Epidermal melanocyte (primary cell): ENCODE results near the gene HIPK2.

Source experiments
- DNase-seq: peaks from one replicate; pipeline ENCODE4 v3.0.0; 2011; ENCODE audit warnings: low spot score; ENCODE audit not compliant: insufficient read length

Gene HIPK2

GRCh38 chr7:139698278-139698677 lies 79.5 kb downstream of the HIPK2 start:
- no peak for DNase-seq

- DNase-seq = no peak
Measured at GRCh38 chr7:139697056-139697455, 80.7 kb downstream of the HIPK2 start.

GRCh38 chr7:139696552-139696951 lies 81.2 kb downstream of the HIPK2 start:
- no peak for DNase-seq

GRCh38 chr7:139695588-139695987 lies 82.2 kb downstream of the HIPK2 start:
- no peak for DNase-seq

- no peak for DNase-seq
Measured at GRCh38 chr7:139695051-139695450, 82.7 kb downstream of the HIPK2 start.

GRCh38 chr7:139694389-139694676 lies 83.5 kb downstream of the HIPK2 start:
- DNase-seq = no peak

- no peak for DNase-seq
Measured at GRCh38 chr7:139693651-139694388, 84.0 kb downstream of the HIPK2 start.

GRCh38 chr7:139692723-139693122 lies 85.1 kb downstream of the HIPK2 start:
- DNase-seq = no peak

GRCh38 chr7:139691253-139691781 lies 86.5 kb downstream of the HIPK2 start:
- no peak for DNase-seq

GRCh38 chr7:139687980-139688632 lies 89.7 kb downstream of the HIPK2 start:
- no peak for DNase-seq

- DNase-seq = no peak
Measured at GRCh38 chr7:139687211-139687954, 90.4 kb downstream of the HIPK2 start.

- DNase-seq = no peak
Measured at GRCh38 chr7:139683137-139683921, 94.5 kb downstream of the HIPK2 start.

- DNase-seq = no peak
Measured at GRCh38 chr7:139682136-139683013, 95.4 kb downstream of the HIPK2 start.

GRCh38 chr7:139681812-139682135 lies 96.0 kb downstream of the HIPK2 start:
- no peak for DNase-seq

GRCh38 chr7:139681463-139681755 lies 96.4 kb downstream of the HIPK2 start:
- DNase-seq = no peak

- peak; percentile 68 for DNase-seq
Measured at GRCh38 chr7:139680676-139681462, 96.9 kb downstream of the HIPK2 start.

- no peak for DNase-seq
Measured at GRCh38 chr7:139679731-139680594, 97.8 kb downstream of the HIPK2 start.

- no peak for DNase-seq
Measured at GRCh38 chr7:139676390-139676789, 101.4 kb downstream of the HIPK2 start.
